IMR-90 (cell line): ENCODE measurements around the gene CEP128. TPM values are rescaled to one million over a fixed set of nuclear protein-coding genes. Genes with fewer than 3 reads are reported as not detected.

Experiments
- ATAC-seq: fragments of 200-7000 bp; cut with Tn5 transposase; 2 replicates; pipeline ENCODE4 v1.9.1; 2020; ENCODE audit warnings: low read depth, mild to moderate bottlenecking, moderate library complexity
- BruUV-seq: library from RNA; stranded (reverse); fragments of 400-500 nt; replicated peaks from 2 replicates; lab custom pipeline; 2021; lab: Mats Ljungman, UMichigan
- CTCF ChIA-PET: fragments of 300-600 bp; formaldehyde crosslinking; extraction: SDS; loops from one replicate; lab custom pipeline; 2021; ENCODE audit warnings: antibody characterized with exemption; lab: Yijun Ruan, JAX
- POLR2A ChIA-PET: fragments of 300-600 bp; sonication (Branson Sonifier 250); formaldehyde crosslinking; loops from one replicate; lab custom pipeline; 2022; ENCODE audit warnings: antibody characterized with exemption; ENCODE audit not compliant: unreplicated experiment; lab: Charles Lee
- DNase-seq: peaks from one replicate; pipeline ENCODE4 v3.0.0; 2013
- H2AFZ ChIP-seq: replicated peaks from 2 replicates; pipeline ENCODE3; 2013; ENCODE audit warnings: low read length, mild to moderate bottlenecking; ENCODE audit not compliant: poor library complexity
- H2AK5ac ChIP-seq: 2 replicates; pipeline ENCODE4 v1.6.1; 2013; ENCODE audit warnings: low read depth, low read length, inconsistent platforms
- H2AK9ac ChIP-seq: replicated peaks from 2 replicates; pipeline ENCODE3; 2013; ENCODE audit warnings: mild to moderate bottlenecking, low read depth, low read length, moderate library complexity; ENCODE audit not compliant: poor library complexity
- H2BK120ac ChIP-seq: 2 replicates; pipeline ENCODE4 v1.6.1; 2013; ENCODE audit warnings: low read depth, low read length, inconsistent platforms
- H2BK15ac ChIP-seq: 3 replicates; pipeline ENCODE4 v1.6.1; 2013; ENCODE audit warnings: low read depth, low read length, inconsistent platforms
- H2BK20ac ChIP-seq: 2 replicates; pipeline ENCODE4 v1.6.1; 2013; ENCODE audit warnings: low read depth, mild to moderate bottlenecking, inconsistent platforms, low read length, moderate library complexity
- H2BK5ac ChIP-seq: 2 replicates; pipeline ENCODE4 v1.6.1; 2013; ENCODE audit warnings: mild to moderate bottlenecking, low read depth, low read length, inconsistent platforms; ENCODE audit not compliant: poor library complexity, severe bottlenecking
- H3K14ac ChIP-seq: replicated peaks from 2 replicates; pipeline ENCODE4 v1.6.1; 2013; ENCODE audit warnings: low read depth, low read length, inconsistent platforms
- H3K18ac ChIP-seq: 2 replicates; pipeline ENCODE4 v1.6.1; 2013; ENCODE audit warnings: low read depth, low read length, control low read depth
- H3K23ac ChIP-seq: 2 replicates; pipeline ENCODE4 v1.6.1; 2013; ENCODE audit warnings: low read depth, low read length, inconsistent platforms
- H3K27ac ChIP-seq: 2 replicates; pipeline ENCODE4 v1.5.1; 2013; ENCODE audit warnings: mild to moderate bottlenecking, control low read depth, low read length; ENCODE audit not compliant: insufficient read depth
- H3K27me3 ChIP-seq: 2 replicates; pipeline ENCODE4 v1.6.1; 2013; ENCODE audit warnings: low read length; ENCODE audit not compliant: control insufficient read depth, insufficient read depth
- H3K36me3 ChIP-seq: 2 replicates; pipeline ENCODE4 v1.6.1; 2013; ENCODE audit warnings: low read length, mixed read lengths; ENCODE audit not compliant: control insufficient read depth, insufficient read depth
- H3K4ac ChIP-seq: 2 replicates; pipeline ENCODE4 v1.6.1; 2013; ENCODE audit warnings: low read depth, low read length, inconsistent platforms
- H3K4me1 ChIP-seq: 2 replicates; pipeline ENCODE4 v1.6.1; 2013; ENCODE audit warnings: low read length, mixed read lengths; ENCODE audit not compliant: control insufficient read depth, insufficient read depth
- H3K4me2 ChIP-seq: 2 replicates; pipeline ENCODE4 v1.6.1; 2013; ENCODE audit warnings: low read depth, mild to moderate bottlenecking, control low read depth, low read length, moderate library complexity
- H3K4me3 ChIP-seq: 2 replicates; pipeline ENCODE4 v1.5.1; 2013; ENCODE audit warnings: low read depth, mild to moderate bottlenecking, control low read depth, low read length, moderate library complexity; ENCODE audit not compliant: insufficient read depth
- H3K56ac ChIP-seq: 2 replicates; pipeline ENCODE4 v1.6.1; 2013; ENCODE audit warnings: low read length, inconsistent platforms; ENCODE audit not compliant: insufficient read depth; ENCODE audit errors: extremely low read depth
- H3K79me1 ChIP-seq, 2 experiments: 2 replicates each; pipeline ENCODE4 v1.6.1; 2013; ENCODE audit warnings: low read length in 2 of 2, inconsistent platforms in 1 of 2, low read depth in 1 of 2
- H3K9ac ChIP-seq: 2 replicates; pipeline ENCODE4 v1.6.1; 2013; ENCODE audit warnings: low read depth, low read length, control low read depth
- H3K9me1 ChIP-seq: 2 replicates; pipeline ENCODE4 v1.6.1; 2013; ENCODE audit warnings: low read length, inconsistent platforms; ENCODE audit not compliant: insufficient read depth
- H3K9me3 ChIP-seq: 2 replicates; pipeline ENCODE4 v1.6.1; 2013; ENCODE audit warnings: low read length; ENCODE audit not compliant: control insufficient read depth, insufficient read depth
- H4K20me1 ChIP-seq: 2 replicates; pipeline ENCODE4 v1.6.1; 2013; ENCODE audit warnings: low read length, inconsistent platforms; ENCODE audit not compliant: insufficient read depth
- H4K5ac ChIP-seq: 2 replicates; pipeline ENCODE4 v1.6.1; 2013; ENCODE audit warnings: mild to moderate bottlenecking, low read depth, low read length, control low read depth
- H4K8ac ChIP-seq, 2 experiments: 2 replicates each; pipeline ENCODE4 v1.6.1; 2013; ENCODE audit warnings: low read depth in 2 of 2, low read length in 2 of 2, control low read depth in 1 of 2, inconsistent platforms in 1 of 2
- H4K91ac ChIP-seq: 2 replicates; pipeline ENCODE4 v1.6.1; 2013; ENCODE audit warnings: low read depth, low read length, inconsistent platforms; ENCODE audit not compliant: insufficient read depth
- BHLHE40 ChIP-seq: fragments of 150-350 bp; IDR thresholded peaks from 2 replicates; pipeline ENCODE4 v1.6.1; 2016; ENCODE audit warnings: mild to moderate bottlenecking, low read depth, low read length
- CEBPB ChIP-seq: IDR thresholded peaks from 2 replicates; pipeline ENCODE4 v1.6.1; 2012; ENCODE audit warnings: low read depth, low read length, improper control_type of control experiment
- CHD1 ChIP-seq: IDR thresholded peaks from 2 replicates; pipeline ENCODE4 v1.6.1; 2012; ENCODE audit warnings: low read depth, low read length, improper control_type of control experiment
- CTCF ChIP-seq: conservative IDR thresholded peaks from 2 replicates; pipeline ENCODE4 v1.5.1; 2012; ENCODE audit warnings: mild to moderate bottlenecking, low read depth, low read length, improper control_type of control experiment
- ELK1 ChIP-seq: fragments of 150-350 bp; IDR thresholded peaks from 2 replicates; pipeline ENCODE4 v1.6.1; 2016; ENCODE audit warnings: low read depth, mild to moderate bottlenecking, low read length, moderate library complexity, borderline replicate concordance
- FOS ChIP-seq: fragments of 150-350 bp; IDR thresholded peaks from 2 replicates; pipeline ENCODE4 v1.6.1; 2016; ENCODE audit warnings: low read depth, low read length
- MAFK ChIP-seq: IDR thresholded peaks from 2 replicates; pipeline ENCODE4 v1.6.1; 2012; ENCODE audit warnings: low read depth, low read length, improper control_type of control experiment
- MAZ ChIP-seq: IDR thresholded peaks from 2 replicates; pipeline ENCODE4 v1.6.1; 2012; ENCODE audit warnings: low read depth, mild to moderate bottlenecking, low read length, improper control_type of control experiment, moderate library complexity, borderline replicate concordance
- MXI1 ChIP-seq: IDR thresholded peaks from 2 replicates; pipeline ENCODE4 v1.6.1; 2012; ENCODE audit warnings: low read depth, mild to moderate bottlenecking, low read length, moderate library complexity, borderline replicate concordance
- NFE2L2 ChIP-seq: fragments of 150-350 bp; IDR thresholded peaks from 2 replicates; pipeline ENCODE4 v1.6.1; 2016; ENCODE audit warnings: low read depth, mild to moderate bottlenecking, low read length
- POLR2A ChIP-seq: IDR thresholded peaks from 2 replicates; pipeline ENCODE4 v1.6.1; 2012; ENCODE audit warnings: mild to moderate bottlenecking, low read depth, low read length
- RAD21 ChIP-seq: IDR thresholded peaks from 2 replicates; pipeline ENCODE4 v1.6.1; 2012; ENCODE audit warnings: low read length, improper control_type of control experiment
- RCOR1 ChIP-seq: IDR thresholded peaks from 2 replicates; pipeline ENCODE4 v1.6.1; 2012; ENCODE audit warnings: mild to moderate bottlenecking, low read length, improper control_type of control experiment; ENCODE audit not compliant: insufficient replicate concordance
- RFX5 ChIP-seq: IDR thresholded peaks from 2 replicates; pipeline ENCODE4 v1.8.0; 2012; ENCODE audit warnings: low read depth, mild to moderate bottlenecking, low read length, moderate library complexity
- SMC3 ChIP-seq: fragments of 150-350 bp; IDR thresholded peaks from 2 replicates; pipeline ENCODE4 v1.6.1; 2016; ENCODE audit warnings: low read depth, mild to moderate bottlenecking, antibody characterized with exemption, low read length, moderate library complexity
- WGBS, 2 experiments: methylation state at CpG; one replicate each; pipeline versions ENCODE4 v1.1.5 to v1.1.7; 2013; ENCODE audit warnings: missing lambda C conversion rate in 2 of 2; ENCODE audit not compliant: insufficient read length in 1 of 2; ENCODE audit errors: extremely low coverage in 2 of 2; 5-methylcytosine and 5-hydroxymethylcytosine counted together
- dilution Hi-C: fragments of 300-500 bp; cut with HindIII; formaldehyde crosslinking; loops from one replicate; pipeline ENCODE4 v1.14.3; 2018; ENCODE audit warnings: low sequenced_read_pairs; ENCODE audit not compliant: unreplicated experiment
- in situ Hi-C: fragments of 300-500 bp; cut with MboI; formaldehyde crosslinking; loops from 3 replicates; pipeline ENCODE4 v1.14.3; 2019; ENCODE audit warnings: low sequenced_read_pairs, inconsistent platforms, mixed read lengths
- intact Hi-C: fragments of 100-400 bp; cut with micrococcal nuclease; formaldehyde crosslinking; loops from 2 replicates; pipeline ENCODE4 v1.10.0; 2022
- polyA plus RNA-seq, 3 experiments: library from polyadenylated mRNA; depleted of rRNA; stranded (reverse); fragments of >200 nt; gene quantifications; 2 replicates each; pipeline ENCODE4 v1.2.3, GENCODE V29; 2012; ENCODE audit warnings: low replicate concordance in 1 of 3
- total RNA-seq: library from RNA; depleted of rRNA; stranded (reverse); fragments of >200 nt; gene quantifications from 2 replicates; pipeline ENCODE4 v1.2.3, GENCODE V29; 2012
- TF ChIP-seq, protein P1 (sequence below): fragments of 150-350 bp; IDR thresholded peaks from 2 replicates; pipeline ENCODE4 v1.6.1; 2017; ENCODE audit warnings: mild to moderate bottlenecking, antibody characterized with exemption, low read length, low read depth

Gene CEP128
- total and polyA plus RNA-seq, 2 of the 4 experiments (the other 2 are of a cell fraction), result 1.9 to 5.7 TPM

- H4K91ac ChIP-seq, result no peak overlapping the region
- in situ Hi-C loops, result no loop called here
- H3K56ac ChIP-seq, result no peak overlapping the region
- intact Hi-C loops, result no loop called here
- H3K18ac ChIP-seq, result no peak overlapping the region
- no peak overlapping the region for H3K9ac ChIP-seq
- H2BK15ac ChIP-seq, result no peak overlapping the region
- BruUV-seq, result no TSS peak
- H3K9me1 ChIP-seq, result no peaks in the 10 kb centered on the region; the same call in 1 of the 2 replicates
- H3K36me3 ChIP-seq, result no peaks in the 10 kb centered on the region
- no peak overlapping the region for H3K23ac ChIP-seq
- no peak overlapping the region for H2BK5ac ChIP-seq
- ChIA-PET POLR2A (interaction anchor here (0.6 kb wide), 1 partner anchor 169 kb away, joined by 3 read pairs; no protein-coding TSS in a partner anchor), CTCF (no interaction called here)
- no peaks in the 10 kb centered on the region for H4K20me1 ChIP-seq
- H2AFZ ChIP-seq, result no peak overlapping the region
- H2AK9ac ChIP-seq, result no peak overlapping the region
- no peak overlapping the region for H2BK120ac ChIP-seq
- H3K4me3 ChIP-seq, result no peak overlapping the region
- TF ChIP-seq POLR2A (no peak), BHLHE40 (no peak), MAZ (no peak), SMC3 (no peak), CTCF (no peak), CHD1 (no peak), CEBPB (no peak), FOS (no peak), RAD21 (no peak), ELK1 (no peak), MAFK (no peak), NFE2L2 (no peak), RFX5 (no peak), MXI1 (no peak), RCOR1 (no peak)
- TF ChIP-seq, protein P1, sequence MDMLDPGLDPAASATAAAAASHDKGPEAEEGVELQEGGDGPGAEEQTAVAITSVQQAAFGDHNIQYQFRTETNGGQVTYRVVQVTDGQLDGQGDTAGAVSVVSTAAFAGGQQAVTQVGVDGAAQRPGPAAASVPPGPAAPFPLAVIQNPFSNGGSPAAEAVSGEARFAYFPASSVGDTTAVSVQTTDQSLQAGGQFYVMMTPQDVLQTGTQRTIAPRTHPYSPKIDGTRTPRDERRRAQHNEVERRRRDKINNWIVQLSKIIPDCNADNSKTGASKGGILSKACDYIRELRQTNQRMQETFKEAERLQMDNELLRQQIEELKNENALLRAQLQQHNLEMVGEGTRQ, result no peak
- no peak overlapping the region for H4K5ac ChIP-seq
- no peak overlapping the region for H4K8ac ChIP-seq
- ATAC-seq (peak; percentile 46), DNase-seq (no peak)
- no peak overlapping the region for H2BK20ac ChIP-seq
- no peak overlapping the region for H3K27ac ChIP-seq
- H3K79me1 ChIP-seq, result no peaks in the 10 kb centered on the region; a peak in 1 of 4 replicates
- H3K4me2 ChIP-seq, result no peak overlapping the region
- dilution Hi-C loops, result no loop called here
- WGBS, 2 experiments, result no CpG with 5 or more reads among the region's 1 CpG
- peaks cover 2% of the 10 kb centered on the region; the same call in 1 of the 2 replicates for H3K4me1 ChIP-seq
- no peaks in the 10 kb centered on the region for H3K27me3 ChIP-seq
- H2AK5ac ChIP-seq, result no peak overlapping the region
- H3K4ac ChIP-seq, result no peak overlapping the region
- no peak overlapping the region; the same call in none of the 2 replicates for H3K14ac ChIP-seq
- no peaks in the 10 kb centered on the region for H3K9me3 ChIP-seq
These were observed 222.6 kb downstream of the CEP128 start for GRCh38 chr14:80718940-80719339.
